Progenitor cell of endocrine pancreas (in vitro differentiated cells): ENCODE results near the gene HOXB8. TPM values are rescaled to one million over a fixed set of nuclear protein-coding genes. Genes with fewer than 3 reads are reported as not detected.

Experiments
- DNase-seq: peaks from one replicate; pipeline ENCODE4 v3.0.0; 2021; ENCODE audit warnings: low spot score; ENCODE audit not compliant: unreplicated experiment
- H3K27ac Mint-ChIP-seq: 2 replicates; pipeline ENCODE4 v1.8.0; 2021; ENCODE audit warnings: mild to moderate bottlenecking, moderate library complexity, mixed read lengths
- H3K27me3 Mint-ChIP-seq: 2 replicates; pipeline ENCODE4 v1.8.0; 2021; ENCODE audit warnings: mixed read lengths
- H3K36me3 Mint-ChIP-seq: 2 replicates; pipeline ENCODE4 v1.8.0; 2022; ENCODE audit warnings: mixed read lengths; ENCODE audit not compliant: insufficient read depth
- H3K4me1 Mint-ChIP-seq: 2 replicates; pipeline ENCODE4 v1.8.0; 2021; ENCODE audit warnings: low read depth, mixed read lengths
- H3K4me3 Mint-ChIP-seq: 2 replicates; pipeline ENCODE4 v1.8.0; 2021; ENCODE audit warnings: low read depth, mild to moderate bottlenecking, moderate library complexity, mixed read lengths
- H3K9me3 Mint-ChIP-seq: 2 replicates; pipeline ENCODE4 v1.8.0; 2021; ENCODE audit warnings: low read depth, mixed read lengths
- long read RNA-seq: library from polyadenylated mRNA; unstranded; transcript quantifications from one replicate; pipeline ENCODE4 v2.0.0, GENCODE V29; 2020
- total RNA-seq: library from RNA; stranded (reverse); gene quantifications from 2 replicates; pipeline ENCODE4 v1.2.1, GENCODE V29; 2021
- TF ChIP-seq, protein P1 (sequence below): fragments of 200-600 bp; sonication (generic); IDR thresholded peaks from one replicate; pipeline ENCODE4 v1.5.0; 2021; ENCODE audit warnings: antibody characterized with exemption, mild to moderate bottlenecking; ENCODE audit not compliant: unreplicated experiment

Gene HOXB8
- 1.1 and 3.7 TPM in 2 replicates for total RNA-seq
- long read RNA-seq = 0 reads

DNA sequence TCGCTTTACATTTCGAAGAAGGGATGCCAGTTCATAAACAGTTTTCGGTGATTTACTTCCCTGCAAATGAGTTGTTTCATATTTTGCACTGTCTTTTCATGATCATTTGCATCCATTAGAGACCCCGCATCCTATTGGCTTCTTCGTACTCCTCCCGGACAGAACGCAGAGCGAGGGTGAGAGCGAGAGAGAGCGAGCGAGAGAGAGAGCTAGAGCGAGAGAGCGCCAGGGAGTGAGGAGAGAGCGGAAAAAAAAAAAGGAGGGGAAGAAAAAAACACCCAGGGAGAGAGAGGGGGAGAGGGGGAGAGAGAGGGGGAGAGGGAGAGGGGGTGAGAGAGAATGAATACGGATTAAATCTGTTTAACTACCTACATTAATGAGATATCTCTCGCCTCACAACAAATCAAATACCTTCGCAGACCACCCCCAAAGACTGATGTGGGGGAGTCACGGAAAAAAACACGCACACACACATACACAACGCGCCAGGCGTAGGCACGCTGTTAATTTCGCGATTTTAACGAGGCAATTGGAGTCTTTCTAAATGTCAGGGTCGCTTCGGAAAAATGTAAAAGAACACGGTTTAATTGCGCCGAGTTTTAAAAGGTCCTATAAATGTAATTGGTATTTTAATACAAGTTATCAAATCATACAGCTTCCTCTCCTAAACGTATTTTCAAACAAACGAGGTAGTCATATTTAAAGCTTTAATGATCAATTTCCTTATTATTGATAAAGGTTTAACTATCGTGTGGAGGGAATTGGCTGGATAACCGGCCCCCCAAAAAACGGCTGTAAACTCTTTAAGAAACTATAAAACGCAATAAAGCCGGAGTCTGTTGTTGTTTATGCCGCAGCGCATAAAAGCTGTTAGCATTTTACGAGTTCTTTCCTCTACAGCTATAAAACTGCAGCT, at the start of gene HOXB8:
Gene HOXB8 (minus strand): TSS at position 246 of the 916 bp plus-strand sequence. CDS start 588 bp downstream, outside the sequence.
- H3K27me3 Mint-ChIP-seq = peaks cover 93% of the 10 kb centered on the region
- TF ChIP-seq, protein P1, sequence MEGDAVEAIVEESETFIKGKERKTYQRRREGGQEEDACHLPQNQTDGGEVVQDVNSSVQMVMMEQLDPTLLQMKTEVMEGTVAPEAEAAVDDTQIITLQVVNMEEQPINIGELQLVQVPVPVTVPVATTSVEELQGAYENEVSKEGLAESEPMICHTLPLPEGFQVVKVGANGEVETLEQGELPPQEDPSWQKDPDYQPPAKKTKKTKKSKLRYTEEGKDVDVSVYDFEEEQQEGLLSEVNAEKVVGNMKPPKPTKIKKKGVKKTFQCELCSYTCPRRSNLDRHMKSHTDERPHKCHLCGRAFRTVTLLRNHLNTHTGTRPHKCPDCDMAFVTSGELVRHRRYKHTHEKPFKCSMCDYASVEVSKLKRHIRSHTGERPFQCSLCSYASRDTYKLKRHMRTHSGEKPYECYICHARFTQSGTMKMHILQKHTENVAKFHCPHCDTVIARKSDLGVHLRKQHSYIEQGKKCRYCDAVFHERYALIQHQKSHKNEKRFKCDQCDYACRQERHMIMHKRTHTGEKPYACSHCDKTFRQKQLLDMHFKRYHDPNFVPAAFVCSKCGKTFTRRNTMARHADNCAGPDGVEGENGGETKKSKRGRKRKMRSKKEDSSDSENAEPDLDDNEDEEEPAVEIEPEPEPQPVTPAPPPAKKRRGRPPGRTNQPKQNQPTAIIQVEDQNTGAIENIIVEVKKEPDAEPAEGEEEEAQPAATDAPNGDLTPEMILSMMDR = no peak
- no peak within 1 kb of the TSS for H3K4me3 Mint-ChIP-seq

DNA sequence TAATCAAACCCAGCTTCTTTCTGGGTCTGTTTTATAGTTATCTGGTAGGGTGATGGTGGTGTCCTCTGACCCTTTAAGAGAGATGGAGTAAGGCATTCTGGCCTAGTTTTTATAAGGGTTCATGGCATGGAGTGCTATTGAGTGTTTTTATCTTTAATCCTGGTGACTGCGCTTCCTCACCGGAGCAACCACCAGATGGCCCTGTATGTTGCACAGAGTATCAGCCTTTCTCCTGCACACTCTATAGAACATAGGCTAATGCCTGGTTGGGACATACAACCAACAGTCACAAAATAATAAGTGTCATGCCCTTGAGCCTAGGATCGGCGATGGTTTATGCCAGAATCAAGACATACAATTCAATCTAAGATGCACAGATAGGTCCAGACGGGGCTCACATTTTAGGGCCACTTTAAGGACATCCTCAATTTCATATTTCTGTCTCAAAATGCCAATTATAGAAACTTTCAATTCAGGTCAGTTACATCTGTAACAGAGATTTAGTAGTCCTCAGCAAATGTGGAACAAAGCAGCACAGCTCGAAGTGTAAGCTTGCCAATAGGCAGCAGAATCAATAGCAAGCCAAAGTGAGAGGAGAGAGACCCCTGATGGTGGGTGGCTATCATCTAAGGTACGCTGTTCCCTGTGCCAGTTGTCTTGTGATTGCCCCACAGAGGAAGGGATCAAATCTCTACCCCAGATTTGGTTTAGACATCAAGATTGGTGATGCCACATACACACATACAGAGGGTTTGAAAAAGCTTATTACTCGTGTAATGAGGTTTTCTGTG, 48.2 kb upstream of the HOXB8 start:
- TF ChIP-seq, protein P1 = peak; percentile 8
- H3K27ac Mint-ChIP-seq = no peak overlapping the region
- H3K9me3 Mint-ChIP-seq = peaks cover 5% of the 10 kb centered on the region
- H3K36me3 Mint-ChIP-seq = no peaks in the 10 kb centered on the region
- H3K4me1 Mint-ChIP-seq = no peaks in the 10 kb centered on the region
- H3K27me3 Mint-ChIP-seq = peaks cover 56% of the 10 kb centered on the region
- DNase-seq = no peak
- H3K4me3 Mint-ChIP-seq = no peak overlapping the region

More for the DNA sequence above, at the start of gene HOXB8:
- no peak for DNase-seq
- H3K4me1 Mint-ChIP-seq = peaks cover 14% of the 10 kb centered on the region
- no peaks in the 10 kb centered on the region for H3K36me3 Mint-ChIP-seq
- no peak within 1 kb of the TSS for H3K27ac Mint-ChIP-seq
- H3K9me3 Mint-ChIP-seq = no peaks in the 10 kb centered on the region

DNA sequence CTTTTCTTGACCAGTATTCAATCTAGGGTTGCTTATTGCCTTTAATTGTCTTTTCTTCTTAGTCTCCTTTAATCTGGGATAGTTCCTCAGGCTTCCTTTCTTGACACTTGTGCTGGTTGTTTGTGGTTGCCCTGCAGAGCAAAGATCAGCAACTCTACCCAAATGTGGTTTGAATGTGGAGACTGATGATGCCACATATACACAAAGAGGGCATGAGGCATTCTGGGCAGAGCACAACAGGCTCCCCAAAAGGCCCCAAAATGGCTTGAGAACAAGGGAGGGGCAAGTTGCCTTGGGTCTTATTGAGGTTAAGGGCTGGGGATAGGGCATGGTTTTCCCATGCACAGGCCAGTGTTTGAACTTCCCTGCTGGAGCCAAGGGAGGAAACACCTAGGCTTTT, 40.8 kb upstream of the HOXB8 start:
- H3K9me3 Mint-ChIP-seq = peaks cover 5% of the 10 kb centered on the region
- DNase-seq = no peak
- no peaks in the 10 kb centered on the region for H3K36me3 Mint-ChIP-seq
- peaks cover 75% of the 10 kb centered on the region for H3K27me3 Mint-ChIP-seq
- TF ChIP-seq, protein P1 = no peak
- H3K4me1 Mint-ChIP-seq = no peaks in the 10 kb centered on the region
- H3K27ac Mint-ChIP-seq = no peak overlapping the region
- H3K4me3 Mint-ChIP-seq = no peak overlapping the region

DNA sequence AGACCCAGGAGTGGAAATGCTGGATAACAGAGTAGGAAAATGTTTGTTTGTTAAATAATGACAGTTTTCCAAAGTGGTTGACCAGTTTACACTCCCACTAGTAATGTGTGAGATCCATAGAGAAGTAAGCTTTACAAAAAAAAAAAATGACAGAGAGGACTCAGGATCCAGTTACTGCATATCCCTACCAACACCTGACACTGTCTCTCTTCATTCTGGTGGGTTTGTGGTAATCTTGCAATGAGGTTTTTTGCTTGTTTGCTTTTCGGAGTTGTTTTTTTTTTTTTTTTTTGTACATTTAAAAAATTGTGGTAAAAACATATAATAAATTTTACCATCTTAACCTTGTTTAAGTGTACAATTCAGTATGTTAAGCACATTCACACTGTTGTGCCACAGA, 34.6 kb upstream of the HOXB8 start:
- Mint-ChIP-seq H3K27me3 (peaks cover 82% of the 10 kb centered on the region), H3K9me3 (no peaks in the 10 kb centered on the region), H3K27ac (no peak overlapping the region), H3K36me3 (no peaks in the 10 kb centered on the region), H3K4me3 (no peak overlapping the region), H3K4me1 (peaks cover 2% of the 10 kb centered on the region)
- TF ChIP-seq, protein P1 = no peak
- DNase-seq = no peak

DNA sequence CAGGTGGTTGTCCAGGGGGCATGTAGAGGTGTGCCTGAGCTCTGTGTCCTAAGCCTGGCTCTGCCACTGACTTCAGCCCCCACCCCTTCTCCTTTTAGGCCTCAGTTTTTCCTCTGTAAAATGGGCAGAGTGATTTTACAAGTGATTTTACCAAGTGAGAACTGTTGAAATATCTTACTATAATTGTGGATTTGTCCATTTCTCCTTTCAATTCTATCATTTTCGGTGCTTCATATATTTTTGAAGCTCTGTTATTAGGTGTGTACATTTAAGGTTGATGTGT, 32.8 kb upstream of the HOXB8 start:
- no peak overlapping the region for H3K4me3 Mint-ChIP-seq
- H3K9me3 Mint-ChIP-seq = no peaks in the 10 kb centered on the region
- DNase-seq = no peak
- H3K36me3 Mint-ChIP-seq = no peaks in the 10 kb centered on the region
- H3K4me1 Mint-ChIP-seq = peaks cover 2% of the 10 kb centered on the region
- H3K27me3 Mint-ChIP-seq = peaks cover 88% of the 10 kb centered on the region
- TF ChIP-seq, protein P1 = no peak
- no peak overlapping the region for H3K27ac Mint-ChIP-seq
